Middle frontal gyrus (tissue), 1 donor: ENCODE data around the gene CKMT2.

ENCODE experiments used
- DNase-seq: peaks from one replicate; pipeline ENCODE4 v3.0.0-alpha.2; 2015; ENCODE audit warnings: low spot score; ENCODE audit errors: extremely low spot score

CKMT2 gene

DNA sequence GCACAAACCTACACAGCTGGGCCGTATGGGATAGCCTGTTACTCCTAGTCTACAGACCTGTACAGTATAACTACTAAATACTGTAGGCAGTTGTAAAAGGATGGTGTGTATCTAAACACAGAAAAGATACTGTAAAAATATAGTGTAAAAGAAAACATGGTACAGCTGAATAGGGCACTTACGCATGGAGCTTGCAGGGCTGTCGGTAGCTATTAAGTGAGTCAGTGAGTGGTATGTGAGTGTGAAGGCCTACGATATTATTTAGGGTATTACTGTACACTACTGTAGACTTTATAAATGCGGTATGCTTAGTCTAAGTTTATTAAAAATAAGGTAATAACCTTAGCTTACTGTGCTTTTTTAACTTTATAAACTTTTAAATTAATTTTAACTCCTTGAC is 69.5 kb downstream of the CKMT2 start:
- DNase-seq: no peak

GRCh38 chr5:81303563-81303962 is 70.4 kb downstream of the CKMT2 start:
- no peak for DNase-seq

DNA sequence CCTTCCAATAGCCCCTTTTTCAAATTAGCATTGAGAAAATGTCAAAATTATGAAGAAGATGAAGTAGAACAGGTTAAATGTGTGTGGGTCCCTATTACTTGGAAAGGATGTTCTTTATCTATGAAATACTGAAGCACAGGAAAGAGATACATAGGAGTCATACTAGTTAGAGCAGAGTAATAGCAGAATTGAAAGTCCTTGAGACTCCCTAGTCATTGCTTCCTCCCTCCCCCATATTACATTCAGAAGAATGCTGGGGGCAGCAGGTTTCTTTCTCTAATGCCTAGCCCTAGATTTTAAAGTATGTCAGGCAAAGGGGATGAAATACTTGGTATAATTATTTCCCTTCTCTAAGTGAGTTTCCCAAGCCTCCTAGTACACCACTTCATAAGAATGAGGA is 72.7 kb downstream of the CKMT2 start:
- DNase-seq: no peak

DNA sequence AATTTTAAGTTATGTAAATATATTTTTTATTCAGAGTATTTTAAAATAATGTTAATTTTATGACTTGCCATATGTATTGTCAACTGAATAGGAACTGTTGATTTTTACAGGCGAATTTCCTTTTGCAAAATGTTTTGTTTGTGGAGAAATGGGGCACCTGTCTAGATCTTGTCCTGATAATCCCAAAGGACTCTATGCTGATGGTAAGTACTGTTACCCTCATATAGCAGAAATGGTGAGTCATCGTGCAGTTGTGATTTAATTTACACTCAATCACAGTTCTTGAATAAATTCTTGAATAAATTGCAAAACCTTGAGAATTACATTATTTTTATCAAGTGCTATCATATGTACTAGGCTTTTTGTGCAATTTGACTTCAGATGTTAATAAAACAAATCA is 75.7 kb downstream of the CKMT2 start:
- DNase-seq: no peak

DNA sequence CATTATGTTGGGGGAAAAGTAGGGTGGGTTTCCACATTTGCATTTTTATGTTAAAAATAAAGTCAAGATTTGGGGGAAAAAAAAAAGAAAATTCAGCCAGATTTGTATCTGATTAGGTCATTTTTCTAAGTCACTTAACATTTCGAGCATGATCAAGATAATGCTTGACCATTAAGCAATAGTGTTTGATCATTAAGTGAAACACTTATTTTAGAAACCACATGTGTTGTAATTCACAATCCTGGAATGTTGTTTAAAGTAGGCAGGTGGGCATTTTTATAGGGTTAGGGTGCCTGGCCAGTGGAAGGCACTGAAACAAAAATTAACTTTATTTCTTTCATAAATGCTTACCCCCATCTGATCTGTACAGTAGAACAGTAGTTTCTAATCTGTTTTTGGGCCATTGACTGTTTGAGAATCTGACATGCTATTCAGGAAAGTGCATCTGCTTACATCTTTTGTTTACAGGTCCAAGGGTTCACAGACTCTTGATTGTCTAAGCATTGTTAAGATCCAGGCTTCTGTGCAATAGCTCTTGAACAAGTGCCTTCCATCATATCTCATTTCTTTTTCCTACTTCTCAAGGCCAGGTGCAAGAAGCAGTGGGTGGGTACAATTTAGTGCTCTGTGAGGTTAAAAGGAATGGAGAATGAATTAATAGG is 77.4 kb downstream of the CKMT2 start:
- no peak for DNase-seq

- DNase-seq: no peak
Observed at GRCh38 chr5:81313278-81313677, 80.2 kb downstream of the CKMT2 start.

DNA sequence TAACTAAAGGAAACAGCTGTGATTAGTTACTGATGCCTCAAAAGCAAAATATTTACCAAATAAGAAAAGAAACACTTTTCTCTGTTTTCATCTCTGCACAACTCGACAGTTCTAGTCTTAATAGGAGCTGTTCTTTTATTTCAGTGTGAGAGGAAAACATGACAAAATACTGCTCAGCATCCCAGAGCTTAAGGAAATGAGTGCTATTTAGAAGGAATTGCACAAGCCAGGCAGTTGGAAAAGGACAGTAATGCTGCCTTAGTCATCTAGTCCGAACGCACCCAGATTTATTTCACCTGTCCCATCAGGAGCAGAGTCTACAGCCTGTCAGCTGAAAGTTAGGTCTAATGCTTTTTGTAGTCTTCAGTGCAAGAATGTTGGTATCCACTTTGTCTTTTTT is 80.6 kb downstream of the CKMT2 start:
- DNase-seq: no peak

- no peak for DNase-seq
Observed at GRCh38 chr5:81314581-81314980, 81.5 kb downstream of the CKMT2 start.

DNA sequence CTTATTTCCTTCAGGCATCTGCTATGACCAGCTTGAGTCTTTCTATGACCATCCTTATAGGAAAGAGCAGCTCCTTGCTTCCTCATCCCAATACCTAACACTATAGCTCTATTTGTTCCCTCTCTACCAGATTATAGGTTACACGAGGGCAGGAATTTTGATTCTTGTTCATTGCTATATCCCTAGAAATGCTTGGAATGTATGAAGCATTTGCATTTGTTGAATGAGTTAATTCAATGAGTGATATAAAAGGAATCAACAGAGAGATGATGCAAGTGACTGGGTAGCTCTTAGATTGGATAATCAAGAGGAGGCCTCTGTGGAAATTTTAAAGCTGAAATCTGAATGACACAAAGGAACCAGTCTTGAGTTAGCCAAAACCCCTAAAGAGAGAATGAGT is 82.2 kb downstream of the CKMT2 start:
- DNase-seq: no peak

- DNase-seq: no peak
Observed at GRCh38 chr5:81315830-81316229, 82.7 kb downstream of the CKMT2 start.
